Measurements from ENCODE around the gene ATRNL1.

The ATRNL1 gene, protein sequence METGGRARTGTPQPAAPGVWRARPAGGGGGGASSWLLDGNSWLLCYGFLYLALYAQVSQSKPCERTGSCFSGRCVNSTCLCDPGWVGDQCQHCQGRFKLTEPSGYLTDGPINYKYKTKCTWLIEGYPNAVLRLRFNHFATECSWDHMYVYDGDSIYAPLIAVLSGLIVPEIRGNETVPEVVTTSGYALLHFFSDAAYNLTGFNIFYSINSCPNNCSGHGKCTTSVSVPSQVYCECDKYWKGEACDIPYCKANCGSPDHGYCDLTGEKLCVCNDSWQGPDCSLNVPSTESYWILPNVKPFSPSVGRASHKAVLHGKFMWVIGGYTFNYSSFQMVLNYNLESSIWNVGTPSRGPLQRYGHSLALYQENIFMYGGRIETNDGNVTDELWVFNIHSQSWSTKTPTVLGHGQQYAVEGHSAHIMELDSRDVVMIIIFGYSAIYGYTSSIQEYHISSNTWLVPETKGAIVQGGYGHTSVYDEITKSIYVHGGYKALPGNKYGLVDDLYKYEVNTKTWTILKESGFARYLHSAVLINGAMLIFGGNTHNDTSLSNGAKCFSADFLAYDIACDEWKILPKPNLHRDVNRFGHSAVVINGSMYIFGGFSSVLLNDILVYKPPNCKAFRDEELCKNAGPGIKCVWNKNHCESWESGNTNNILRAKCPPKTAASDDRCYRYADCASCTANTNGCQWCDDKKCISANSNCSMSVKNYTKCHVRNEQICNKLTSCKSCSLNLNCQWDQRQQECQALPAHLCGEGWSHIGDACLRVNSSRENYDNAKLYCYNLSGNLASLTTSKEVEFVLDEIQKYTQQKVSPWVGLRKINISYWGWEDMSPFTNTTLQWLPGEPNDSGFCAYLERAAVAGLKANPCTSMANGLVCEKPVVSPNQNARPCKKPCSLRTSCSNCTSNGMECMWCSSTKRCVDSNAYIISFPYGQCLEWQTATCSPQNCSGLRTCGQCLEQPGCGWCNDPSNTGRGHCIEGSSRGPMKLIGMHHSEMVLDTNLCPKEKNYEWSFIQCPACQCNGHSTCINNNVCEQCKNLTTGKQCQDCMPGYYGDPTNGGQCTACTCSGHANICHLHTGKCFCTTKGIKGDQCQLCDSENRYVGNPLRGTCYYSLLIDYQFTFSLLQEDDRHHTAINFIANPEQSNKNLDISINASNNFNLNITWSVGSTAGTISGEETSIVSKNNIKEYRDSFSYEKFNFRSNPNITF (N-terminal part only)

DNA sequence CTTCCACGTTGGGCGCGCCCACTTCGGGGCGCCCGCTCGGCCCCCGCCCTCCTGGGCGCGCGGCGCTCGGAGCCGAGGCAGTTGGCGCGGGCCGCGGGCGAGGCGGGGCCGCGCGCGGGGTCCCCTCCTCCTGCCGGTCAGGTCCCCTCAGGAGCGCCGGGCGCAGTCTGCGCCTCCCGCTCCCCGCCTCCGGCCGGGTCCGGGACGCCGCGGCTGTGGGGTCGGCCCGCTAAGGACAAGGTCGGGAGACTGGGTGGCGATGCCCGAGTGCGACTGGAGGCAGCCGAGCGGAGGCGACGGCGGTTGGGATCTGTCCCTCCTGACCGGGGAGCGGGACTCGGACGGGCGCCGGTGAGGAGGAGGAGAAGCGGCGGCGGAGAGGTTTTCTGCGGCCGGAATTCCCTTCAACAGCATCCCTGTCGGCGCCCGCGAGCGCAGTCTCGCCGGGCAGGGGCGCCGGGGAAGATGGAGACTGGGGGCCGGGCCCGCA is at the start of gene ATRNL1:
Gene ATRNL1, plus strand, starts transcription at position 80 of the 490 bp plus-strand sequence. Its CDS starts 386 bp downstream, at position 466.
- DNase-seq (ENCODE audit: low read depth in 2 of 2), result peak in 1 of 2 experiments; percentile 4

DNA sequence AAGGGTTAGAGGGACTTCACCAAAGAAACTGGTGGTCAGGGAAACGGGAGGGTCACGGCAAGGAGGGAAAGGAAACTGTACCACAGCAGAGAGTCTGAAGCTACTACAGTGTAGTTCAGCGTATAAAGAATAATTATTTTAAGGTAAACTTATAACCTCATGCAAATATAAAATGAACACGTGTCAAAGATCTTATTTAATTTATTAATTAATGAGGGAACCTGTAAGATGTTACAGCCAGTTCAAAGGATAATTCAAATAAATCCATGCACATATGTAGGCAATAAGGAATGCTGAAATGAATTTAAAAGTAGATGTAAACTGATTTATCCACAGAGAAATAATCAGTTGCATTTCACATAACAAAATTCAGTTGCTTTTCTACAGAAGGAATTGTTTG is 49.4 kb upstream of the ATRNL1 start:
- DNase-seq (ENCODE audit: low read depth in 2 of 2), result no peak

DNA sequence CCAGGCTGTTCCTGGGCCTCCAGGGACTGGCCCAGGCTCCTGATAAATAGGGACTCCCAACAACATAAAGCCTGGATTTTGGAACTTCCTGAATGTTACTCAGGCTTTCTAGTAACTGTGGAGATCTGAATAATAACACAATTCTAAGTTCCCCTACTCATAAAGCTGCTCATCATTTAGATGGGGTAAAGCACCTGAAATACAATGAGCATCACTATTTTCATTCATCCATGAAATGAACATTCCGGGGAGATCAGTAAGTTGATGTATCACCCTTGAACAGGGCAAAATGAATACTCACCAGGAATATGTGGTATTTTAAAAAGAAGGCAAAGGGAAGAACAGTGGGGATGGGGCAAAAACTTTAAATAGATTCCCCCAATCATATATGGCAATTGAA is 48.3 kb upstream of the ATRNL1 start:
- no peak for DNase-seq (ENCODE audit: low read depth in 2 of 2)

DNA sequence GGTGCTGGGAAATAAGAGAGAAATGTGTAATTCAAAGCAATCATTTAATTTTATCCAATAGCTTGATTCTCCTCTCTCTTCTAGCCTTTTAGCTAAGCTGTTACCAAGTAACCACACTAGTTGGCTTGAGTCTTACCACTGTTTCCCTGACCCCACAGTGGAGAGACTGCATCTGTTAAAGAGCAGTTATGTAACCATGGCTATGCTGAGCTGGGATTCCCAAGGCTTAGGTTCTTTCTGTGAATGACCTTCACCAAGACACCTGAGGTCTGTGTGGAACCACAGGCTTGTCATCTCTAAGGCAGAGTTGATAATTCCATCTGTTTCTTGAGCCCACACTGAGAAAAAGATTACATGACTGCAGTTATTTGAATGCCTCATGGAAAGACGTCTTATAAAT is 47.7 kb upstream of the ATRNL1 start:
- DNase-seq (ENCODE audit: low read depth in 2 of 2), result no peak

DNA sequence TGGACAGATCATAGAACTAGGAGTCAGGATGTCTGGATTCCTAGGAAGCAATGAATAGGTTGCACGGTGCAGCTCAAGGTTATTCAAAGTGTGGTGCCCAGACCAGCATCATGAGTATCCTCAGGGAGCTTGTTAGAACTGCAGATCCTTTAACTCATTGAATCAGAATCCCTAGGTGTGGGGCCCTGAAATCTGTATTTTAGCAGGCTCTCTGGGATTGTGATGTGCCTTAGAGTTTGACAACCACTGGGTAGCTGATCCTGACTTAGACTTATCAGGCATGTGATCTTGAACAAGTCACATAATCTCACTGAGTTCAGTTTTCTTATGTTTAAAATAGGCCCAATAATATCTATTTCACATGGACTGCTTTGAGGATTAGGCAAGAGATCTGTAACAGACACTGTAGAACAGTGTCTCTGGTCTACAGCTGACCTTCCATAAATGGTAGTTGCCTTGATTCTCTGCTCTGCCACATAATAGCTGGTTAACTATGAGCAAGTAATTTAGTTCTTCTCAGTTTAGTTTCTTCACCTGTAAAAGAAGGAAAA is 46.4 kb upstream of the ATRNL1 start:
- DNase-seq (ENCODE audit: low read depth in 2 of 2), result no peak

DNA sequence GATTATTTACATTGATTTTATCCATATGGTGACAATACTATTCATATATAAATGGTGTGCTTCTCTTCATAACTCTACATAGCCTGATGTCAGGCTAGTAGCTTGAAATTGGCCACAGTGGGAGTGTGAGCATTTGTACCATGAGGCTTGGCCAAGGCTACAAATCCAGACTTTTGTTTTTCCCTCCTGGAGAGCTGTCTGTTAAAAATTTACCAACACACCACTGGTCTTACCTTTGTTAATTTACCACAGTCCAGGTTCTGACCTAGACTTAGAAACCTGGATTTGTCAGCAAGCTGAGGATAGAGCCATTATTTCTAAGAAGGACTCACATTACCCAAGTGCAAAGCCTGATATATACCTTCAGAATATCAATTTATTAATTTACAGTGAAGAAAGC is 45.5 kb upstream of the ATRNL1 start:
- DNase-seq (ENCODE audit: low read depth in 2 of 2), result no peak

DNA sequence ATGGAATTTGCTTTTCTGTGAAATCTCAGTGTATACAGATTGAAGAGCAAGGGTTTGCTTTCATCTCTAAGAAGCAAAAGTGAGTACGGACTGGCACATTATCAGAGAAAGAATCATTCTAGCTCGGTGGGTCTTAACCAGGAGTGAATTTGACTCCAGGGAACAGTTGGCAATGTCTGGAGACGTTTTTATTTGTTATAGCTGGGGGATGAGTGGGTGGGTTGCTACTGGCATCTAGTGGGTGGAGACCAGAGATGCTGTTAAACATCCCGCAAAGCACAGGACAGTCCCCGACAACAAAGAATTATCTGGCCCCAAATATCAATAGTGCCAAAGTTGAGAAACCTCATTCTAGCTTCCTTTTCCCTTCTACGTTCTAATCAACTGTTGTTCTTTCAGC is 43.8 kb upstream of the ATRNL1 start:
- no peak for DNase-seq (ENCODE audit: low read depth in 2 of 2)

DNA sequence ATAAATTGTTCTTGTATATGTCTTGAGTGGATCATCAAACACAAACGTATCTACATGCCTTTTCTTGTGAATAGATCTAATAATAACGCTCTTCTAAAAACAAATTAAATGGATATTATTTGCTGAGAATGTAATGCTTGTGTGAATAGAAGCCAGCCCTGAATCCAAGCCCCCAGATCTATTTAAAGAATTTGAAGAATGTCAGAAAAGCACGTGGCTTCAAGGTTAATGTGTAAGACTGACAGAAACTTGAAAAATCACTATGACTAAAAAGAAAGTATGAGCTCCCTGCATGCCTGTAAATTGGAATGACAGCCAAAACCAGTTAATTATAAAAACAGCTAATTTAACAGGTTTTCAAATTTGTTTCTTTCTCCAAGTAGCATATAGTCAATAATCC is 43.2 kb upstream of the ATRNL1 start:
- DNase-seq (ENCODE audit: low read depth in 2 of 2), result no peak

DNA sequence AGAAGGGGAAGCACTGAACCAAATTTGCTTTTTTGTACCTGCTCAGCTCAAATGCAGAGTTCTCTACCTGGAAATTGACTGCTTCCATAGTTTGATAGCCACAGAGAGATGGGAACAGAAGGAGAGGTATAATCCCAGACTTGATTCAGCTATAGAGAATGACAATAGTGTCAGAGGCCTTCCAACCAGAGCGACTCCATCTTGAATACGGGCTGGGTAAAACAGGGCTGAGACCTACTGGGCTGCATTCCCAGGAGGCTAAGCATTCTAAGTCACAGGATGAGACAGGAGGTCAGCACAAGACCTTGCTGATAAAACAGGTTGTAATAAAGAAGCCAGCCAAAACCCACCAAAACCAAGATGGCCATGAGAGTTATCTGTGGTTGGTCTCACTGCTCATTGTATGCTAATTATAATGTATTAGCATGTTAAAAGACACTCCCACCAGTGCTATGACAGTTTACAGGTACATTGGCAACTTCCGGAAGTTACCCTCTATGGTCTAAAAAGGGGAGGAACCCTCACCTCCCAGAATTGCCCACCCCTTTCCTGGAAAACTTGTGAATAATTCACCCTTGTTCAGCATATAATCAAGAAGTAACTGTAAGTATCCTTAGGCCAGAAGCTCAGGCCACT is 42.7 kb upstream of the ATRNL1 start:
- DNase-seq (ENCODE audit: low read depth in 2 of 2), result no peak

DNA sequence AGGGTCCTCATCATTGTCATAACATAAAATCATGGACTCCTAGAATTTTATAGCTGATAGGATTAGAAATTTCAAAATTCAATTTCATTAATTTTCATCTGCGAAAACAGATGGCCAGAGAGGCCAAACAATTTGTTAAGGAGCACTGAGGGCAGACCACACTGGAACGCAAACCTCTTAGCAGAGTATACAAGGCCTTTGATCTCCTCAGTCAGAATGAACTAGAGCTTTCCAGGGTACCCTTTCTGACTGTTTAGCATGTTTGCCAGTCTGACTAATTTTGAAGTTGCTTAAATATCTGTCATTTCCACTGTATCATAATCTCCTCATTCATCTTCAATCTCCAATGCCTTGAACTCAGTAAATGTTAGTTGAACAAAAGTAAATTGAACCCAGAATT is 41.9 kb upstream of the ATRNL1 start:
- DNase-seq (ENCODE audit: low read depth in 2 of 2), result no peak

DNA sequence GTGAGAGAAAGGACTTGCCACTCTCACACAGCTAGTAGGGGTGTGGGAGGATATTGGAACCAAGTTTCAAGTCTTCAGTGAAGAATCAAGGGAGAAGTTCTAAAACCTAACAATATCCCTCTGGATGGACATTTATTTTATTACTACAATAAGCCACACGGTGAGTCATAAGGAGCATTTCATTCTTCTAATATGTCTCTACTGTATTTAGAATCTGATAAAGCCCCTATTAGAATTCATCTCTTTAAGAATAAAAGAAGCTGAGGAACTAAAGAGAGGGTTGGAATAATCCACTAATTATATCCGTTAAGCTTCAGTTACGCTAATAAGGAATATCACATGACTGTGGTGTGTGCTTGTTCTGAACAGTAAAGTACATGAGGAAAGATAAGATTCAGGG is 40.9 kb upstream of the ATRNL1 start:
- no peak for DNase-seq (ENCODE audit: low read depth in 2 of 2)

DNA sequence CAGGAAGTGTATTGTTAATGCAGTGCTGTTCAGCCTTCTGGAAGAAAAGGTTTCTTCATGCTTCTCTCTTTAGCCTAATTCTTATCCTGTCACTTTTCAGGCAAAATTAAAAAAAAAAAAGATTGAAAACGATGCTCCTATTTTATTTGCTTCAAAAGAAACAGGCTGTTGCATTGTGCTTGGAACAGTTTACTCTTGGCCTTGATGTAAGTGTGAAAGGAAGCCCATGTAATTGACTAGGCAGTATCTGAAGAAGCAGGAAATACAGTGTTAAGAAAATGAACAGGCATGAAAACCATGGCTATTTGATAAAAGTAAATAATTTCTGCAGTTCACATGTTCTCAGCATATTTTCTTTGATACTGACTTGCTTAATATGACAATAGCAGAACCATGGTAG is 40.4 kb upstream of the ATRNL1 start:
- no peak for DNase-seq (ENCODE audit: low read depth in 2 of 2)

DNA sequence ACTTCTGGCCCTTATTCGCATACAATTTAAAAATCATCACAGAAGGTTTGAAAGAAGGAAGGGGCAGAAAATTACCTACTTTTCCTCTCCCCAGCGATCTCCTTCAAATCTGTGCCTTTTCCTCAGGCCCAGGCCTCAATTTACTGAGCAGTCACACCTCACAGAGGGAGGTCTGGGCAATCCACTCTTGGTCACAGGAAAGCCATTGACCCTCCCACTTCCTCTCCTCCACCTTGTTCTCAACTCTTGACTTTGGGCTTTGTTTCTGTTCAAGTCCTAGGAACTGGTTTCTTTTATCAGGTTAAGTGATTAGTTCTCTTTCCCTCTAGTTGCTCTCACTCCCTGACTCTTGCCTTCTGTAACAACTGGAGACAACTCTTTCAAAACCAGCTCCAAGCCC is 37.0 kb upstream of the ATRNL1 start:
- no peak for DNase-seq (ENCODE audit: low read depth in 2 of 2)

DNA sequence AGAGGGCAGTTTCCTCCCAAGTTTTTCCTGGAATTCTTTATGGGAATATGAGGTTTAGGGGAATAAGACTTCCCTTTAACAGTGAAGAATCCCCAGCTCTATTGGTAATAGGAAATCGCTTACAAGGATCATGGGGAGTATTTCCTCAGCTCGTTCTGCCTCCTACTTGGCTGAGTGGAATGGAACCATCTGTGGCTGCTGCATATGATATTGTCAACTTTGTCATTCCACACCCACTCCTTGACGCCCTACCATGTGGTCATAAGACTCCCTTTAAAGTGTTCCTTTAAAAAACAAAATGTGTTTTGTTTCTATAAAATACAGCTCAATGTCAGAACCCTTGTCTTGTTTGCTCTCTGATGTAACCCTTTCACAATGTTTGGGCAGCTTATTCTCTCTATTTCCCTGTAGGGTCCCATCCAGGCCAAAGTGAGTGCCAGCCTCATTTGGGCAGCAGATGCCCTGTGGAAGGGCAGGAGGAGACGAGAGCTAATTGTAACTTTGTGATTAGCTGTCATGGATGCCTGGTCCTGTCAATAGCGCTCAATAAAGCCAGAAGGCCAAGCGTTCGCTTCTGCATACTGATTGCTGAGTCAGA is 33.8 kb upstream of the ATRNL1 start:
- DNase-seq (ENCODE audit: low read depth in 2 of 2), result no peak

DNA sequence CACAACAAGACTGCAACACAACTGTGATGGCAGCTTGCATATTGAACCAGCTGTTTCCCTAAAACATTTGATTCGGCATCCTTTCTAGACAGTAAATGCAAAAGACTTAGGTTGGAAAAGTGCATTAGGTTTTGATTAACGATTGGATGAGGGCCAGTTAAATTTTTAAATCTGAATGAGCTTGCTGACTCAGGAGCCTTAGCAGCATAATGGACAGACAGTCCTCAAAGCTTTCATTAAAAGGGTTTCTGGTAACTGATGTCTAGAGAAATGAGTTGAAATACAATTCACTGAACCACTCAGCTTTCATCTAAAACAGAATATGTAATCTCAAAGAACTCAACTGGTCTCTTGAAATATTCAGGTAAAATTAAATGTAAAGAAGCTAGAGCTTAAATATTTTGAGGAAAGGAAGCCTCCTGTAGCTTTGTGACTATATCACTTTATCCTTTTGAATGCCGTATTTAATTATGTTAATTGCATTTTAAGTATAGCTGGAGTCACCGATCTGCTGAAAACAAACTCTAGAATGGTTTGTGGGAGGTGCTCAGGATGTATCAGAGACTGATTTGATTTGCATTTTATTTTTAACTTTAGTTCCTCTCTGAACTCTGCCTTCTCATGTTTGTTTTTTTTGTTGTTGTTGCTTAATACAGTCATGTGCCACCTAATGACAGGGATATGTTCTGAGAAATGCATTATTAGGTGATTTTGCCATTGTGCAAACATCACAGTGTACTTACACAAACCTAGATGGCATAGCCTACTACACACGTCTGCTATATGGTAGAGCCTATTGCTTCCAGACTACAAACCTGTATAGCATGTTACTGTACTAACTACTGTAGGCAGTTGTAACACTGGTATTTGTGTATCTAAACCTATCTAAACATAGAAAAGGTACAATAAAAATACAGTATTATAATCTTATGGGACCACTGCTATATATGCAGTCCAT is 29.2 kb upstream of the ATRNL1 start:
- no peak for DNase-seq (ENCODE audit: low read depth in 2 of 2)

DNA sequence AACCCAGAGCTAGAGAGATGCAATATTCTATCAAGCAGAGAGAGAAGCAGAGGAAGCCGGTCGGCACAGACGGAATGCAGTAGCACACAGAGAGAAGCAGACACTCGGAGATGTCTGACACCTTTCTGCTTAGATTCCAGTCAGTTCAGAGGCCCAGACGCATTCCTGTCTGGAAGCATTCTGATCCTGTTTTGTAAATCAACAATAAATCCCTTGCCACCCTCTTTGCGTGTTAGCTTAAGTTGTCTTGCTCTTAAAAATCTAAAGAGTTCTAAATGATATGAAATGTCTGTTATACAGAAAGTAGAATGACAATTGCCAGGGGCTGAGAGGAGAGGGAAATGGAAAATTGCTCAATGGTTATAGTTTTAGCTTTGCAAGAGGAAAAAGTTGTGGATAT is 27.4 kb upstream of the ATRNL1 start:
- DNase-seq (ENCODE audit: low read depth in 2 of 2), result no peak

DNA sequence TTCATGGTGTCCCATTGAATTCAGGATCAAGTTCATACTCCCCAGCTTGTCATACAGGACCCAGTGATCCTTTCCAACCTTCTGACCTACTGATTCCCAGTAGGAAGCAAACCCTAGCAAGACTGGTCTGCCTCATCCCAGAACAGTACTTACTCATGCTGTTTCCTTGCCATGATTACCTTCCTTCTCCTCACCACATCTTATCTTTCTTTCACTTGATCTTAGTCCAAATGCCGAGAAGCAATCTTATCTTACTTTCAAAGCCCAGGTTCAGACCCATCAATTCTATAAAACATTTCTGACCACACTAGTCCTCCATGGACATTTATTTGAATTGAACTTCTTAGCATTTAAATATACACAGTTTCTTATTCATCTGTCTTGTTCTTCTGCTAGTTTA is 26.6 kb upstream of the ATRNL1 start:
- DNase-seq (ENCODE audit: low read depth in 2 of 2), result no peak

DNA sequence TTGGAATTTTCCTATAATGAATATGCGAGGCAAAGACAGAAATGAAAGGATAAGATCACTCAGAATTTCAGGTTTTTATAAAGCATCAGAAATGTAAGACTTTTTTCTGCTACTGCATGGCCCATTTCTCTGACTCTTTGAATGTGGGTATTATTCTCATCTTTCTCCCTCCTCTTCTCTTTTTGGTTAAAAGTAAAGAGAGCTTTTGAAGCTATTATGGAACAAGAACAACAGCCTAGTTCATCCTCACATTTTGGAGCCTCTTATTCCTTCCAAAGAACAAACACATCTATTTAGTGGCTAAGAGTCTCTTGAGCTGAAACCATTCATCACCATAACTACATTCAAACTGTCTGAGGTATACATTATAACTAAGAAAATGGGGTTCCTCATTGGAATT is 19.4 kb upstream of the ATRNL1 start:
- DNase-seq (ENCODE audit: low read depth in 2 of 2), result no peak

DNA sequence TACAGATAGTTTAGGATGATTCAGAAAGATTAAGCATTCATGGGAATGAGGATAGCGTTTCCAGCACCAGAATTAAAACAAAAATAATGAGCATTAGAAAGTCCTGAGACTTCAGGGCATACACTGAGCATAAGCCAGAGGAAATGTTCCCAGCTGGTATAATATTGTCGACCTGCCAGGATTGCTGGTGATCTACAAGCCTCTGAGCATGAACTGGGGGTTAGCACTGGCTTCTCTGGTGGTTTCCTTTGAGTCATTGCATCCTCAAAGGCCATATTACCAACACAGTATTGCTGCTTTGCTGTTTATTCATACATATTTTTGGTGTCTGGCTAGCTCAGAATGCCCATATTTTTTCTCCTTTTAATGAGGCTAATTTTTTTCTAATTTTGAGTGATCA is 10.7 kb upstream of the ATRNL1 start:
- no peak for DNase-seq (ENCODE audit: low read depth in 2 of 2)

All from stimulated activated CD4-positive, alpha-beta T cell treated with anti-CD3 and anti-CD28 coated beads, Interleukin-12 subunit alpha, Interleukin-12 subunit beta, amount 100 ng/mL, for 24 hours (primary cell).